RWPE2 (cell line): ENCODE measurements around the gene RBMS2.

ENCODE experiments used
- ATAC-seq: fragments of 200-7000 bp; cut with Tn5 transposase; 3 replicates; pipeline ENCODE4 v1.9.1; 2021; ENCODE audit warnings: low read depth
- DNase-seq: peaks from one replicate; pipeline ENCODE4 v3.0.0-alpha.2; 2020; ENCODE audit warnings: low spot score
- H3K27ac ChIP-seq: fragments of 450-650 bp; 2 replicates; pipeline ENCODE4 v1.5.1; 2017; ENCODE audit warnings: mild to moderate bottlenecking; ENCODE audit not compliant: poor library complexity, severe bottlenecking
- H3K27me3 ChIP-seq: fragments of 250-450 bp; sonication (Bioruptor Pico); 2 replicates; pipeline ENCODE4 v1.5.1; 2021; ENCODE audit warnings: mild to moderate bottlenecking, moderate library complexity; ENCODE audit not compliant: insufficient read depth, poor library complexity, severe bottlenecking
- H3K36me3 ChIP-seq: fragments of 250-450 bp; sonication (Bioruptor Pico); 2 replicates; pipeline ENCODE4 v1.5.1; 2020; ENCODE audit warnings: low read depth, mild to moderate bottlenecking, moderate library complexity
- H3K4me1 ChIP-seq: fragments of 250-450 bp; sonication (Bioruptor Pico); 2 replicates; pipeline ENCODE4 v1.5.1; 2021; ENCODE audit warnings: mild to moderate bottlenecking, moderate library complexity; ENCODE audit not compliant: insufficient read depth, poor library complexity, severe bottlenecking
- H3K4me3 ChIP-seq: fragments of 250-450 bp; sonication (Bioruptor Pico); 2 replicates; pipeline ENCODE4 v1.5.1; 2021; ENCODE audit warnings: mild to moderate bottlenecking, moderate library complexity; ENCODE audit not compliant: severe bottlenecking
- H3K9me3 ChIP-seq: fragments of 250-450 bp; sonication (Bioruptor Pico); 2 replicates; pipeline ENCODE4 v1.5.1; 2021; ENCODE audit warnings: mild to moderate bottlenecking, moderate library complexity; ENCODE audit not compliant: severe bottlenecking
- TF ChIP-seq, protein P1 (sequence below): fragments of 450-650 bp; IDR thresholded peaks from one replicate; pipeline ENCODE4 v1.5.1; 2017; ENCODE audit warnings: mild to moderate bottlenecking, moderate library complexity; ENCODE audit not compliant: poor library complexity, severe bottlenecking

The RBMS2 gene

DNA sequence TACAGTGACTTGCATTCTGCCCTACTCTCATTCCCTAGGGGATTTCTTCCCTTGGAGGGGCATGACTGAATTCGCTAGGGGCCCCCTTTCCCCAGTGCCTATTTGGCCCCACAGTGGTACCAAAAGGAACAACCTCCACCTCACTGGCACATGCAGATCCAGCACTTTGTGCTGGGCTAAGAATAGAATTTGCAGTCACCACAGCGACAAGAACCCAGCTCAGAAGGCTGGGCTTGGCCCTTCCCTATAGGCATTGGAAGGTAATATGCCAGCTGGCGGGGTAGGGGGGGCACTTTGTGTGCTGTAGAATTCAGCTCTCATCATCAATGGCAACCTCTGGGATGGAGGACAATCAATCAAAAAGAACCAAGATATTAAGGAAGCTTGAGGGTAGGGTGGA lies 94.6 kb downstream of the RBMS2 start:
- Histone ChIP-seq H3K36me3 (peaks cover 94% of the 10 kb centered on the region), H3K4me3 (no peak overlapping the region), H3K27ac (no peak overlapping the region), H3K27me3 (no peaks in the 10 kb centered on the region), H3K4me1 (no peaks in the 10 kb centered on the region), H3K9me3 (no peaks in the 10 kb centered on the region)
- DNase-seq: no peak
- no peak for ATAC-seq
- TF ChIP-seq, protein P1, sequence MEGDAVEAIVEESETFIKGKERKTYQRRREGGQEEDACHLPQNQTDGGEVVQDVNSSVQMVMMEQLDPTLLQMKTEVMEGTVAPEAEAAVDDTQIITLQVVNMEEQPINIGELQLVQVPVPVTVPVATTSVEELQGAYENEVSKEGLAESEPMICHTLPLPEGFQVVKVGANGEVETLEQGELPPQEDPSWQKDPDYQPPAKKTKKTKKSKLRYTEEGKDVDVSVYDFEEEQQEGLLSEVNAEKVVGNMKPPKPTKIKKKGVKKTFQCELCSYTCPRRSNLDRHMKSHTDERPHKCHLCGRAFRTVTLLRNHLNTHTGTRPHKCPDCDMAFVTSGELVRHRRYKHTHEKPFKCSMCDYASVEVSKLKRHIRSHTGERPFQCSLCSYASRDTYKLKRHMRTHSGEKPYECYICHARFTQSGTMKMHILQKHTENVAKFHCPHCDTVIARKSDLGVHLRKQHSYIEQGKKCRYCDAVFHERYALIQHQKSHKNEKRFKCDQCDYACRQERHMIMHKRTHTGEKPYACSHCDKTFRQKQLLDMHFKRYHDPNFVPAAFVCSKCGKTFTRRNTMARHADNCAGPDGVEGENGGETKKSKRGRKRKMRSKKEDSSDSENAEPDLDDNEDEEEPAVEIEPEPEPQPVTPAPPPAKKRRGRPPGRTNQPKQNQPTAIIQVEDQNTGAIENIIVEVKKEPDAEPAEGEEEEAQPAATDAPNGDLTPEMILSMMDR: no peak

DNA sequence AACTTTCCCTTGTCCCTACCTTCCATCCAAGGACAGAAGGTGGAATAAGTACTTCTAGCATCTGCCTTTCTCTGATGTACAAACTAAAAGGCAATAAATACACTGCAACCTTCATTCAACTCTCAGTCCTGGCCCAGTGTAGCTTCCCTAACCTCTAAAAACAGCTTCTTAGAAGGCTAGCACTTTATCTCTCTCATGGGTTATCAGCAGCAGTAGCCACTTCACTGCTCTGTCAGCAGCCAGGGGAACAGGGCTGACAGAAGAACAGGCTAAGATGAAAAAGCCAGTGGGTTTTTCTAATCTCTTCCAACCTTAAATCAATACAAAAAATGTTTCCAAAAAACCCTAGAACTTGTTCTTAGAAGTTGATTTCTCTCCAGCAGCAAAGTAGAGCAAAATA lies 95.3 kb downstream of the RBMS2 start:
- DNase-seq (no peak), ATAC-seq (no peak)
- Histone ChIP-seq H3K4me1 (no peaks in the 10 kb centered on the region), H3K9me3 (no peaks in the 10 kb centered on the region), H3K27me3 (no peaks in the 10 kb centered on the region), H3K36me3 (peaks cover 94% of the 10 kb centered on the region), H3K4me3 (no peak overlapping the region), H3K27ac (no peak overlapping the region)
- TF ChIP-seq, protein P1: no peak

DNA sequence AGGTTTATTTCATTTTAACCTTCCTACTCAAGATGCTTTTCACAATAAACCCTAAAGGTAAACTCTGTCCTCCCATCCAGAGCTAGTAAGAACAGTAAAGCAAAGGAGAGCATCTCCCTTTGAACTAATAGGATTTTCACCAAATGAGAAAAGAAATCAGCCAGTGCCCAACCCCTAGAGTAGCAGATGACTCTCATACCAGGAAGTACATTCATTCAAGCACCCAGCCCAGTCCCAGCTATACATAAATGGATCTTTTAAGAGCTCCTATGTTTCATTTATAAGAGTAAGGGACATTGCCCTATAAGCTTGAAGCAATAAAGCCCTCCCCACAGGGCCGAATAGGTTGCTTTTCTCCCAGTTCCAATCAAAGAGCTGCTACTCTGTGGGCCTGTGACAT lies 100.9 kb downstream of the RBMS2 start:
- no peak overlapping the region for H3K4me3 ChIP-seq
- no peaks in the 10 kb centered on the region for H3K4me1 ChIP-seq
- peaks cover 76% of the 10 kb centered on the region for H3K36me3 ChIP-seq
- no peaks in the 10 kb centered on the region for H3K9me3 ChIP-seq
- no peaks in the 10 kb centered on the region for H3K27me3 ChIP-seq
- H3K27ac ChIP-seq: no peak overlapping the region
- no peak for DNase-seq
- TF ChIP-seq, protein P1: no peak
- no peak for ATAC-seq

DNA sequence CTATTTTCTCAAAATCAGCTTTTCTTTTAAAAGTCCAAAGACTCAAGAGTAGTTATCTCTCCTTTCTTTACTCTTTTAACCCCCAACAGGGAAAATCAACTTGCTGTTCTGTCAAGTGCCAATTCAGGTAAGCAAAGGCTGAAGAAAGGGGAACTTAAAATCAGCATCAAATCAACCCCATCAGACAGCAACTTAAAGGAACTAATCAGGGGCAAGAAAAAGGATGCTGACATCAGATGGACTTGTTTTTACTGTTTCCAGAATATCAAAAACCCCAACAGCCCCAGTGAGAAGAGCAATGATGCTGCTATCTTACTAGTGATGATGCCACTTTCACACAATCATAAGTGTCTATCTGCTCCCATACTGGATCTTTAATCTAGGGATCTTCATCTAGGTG lies 105.1 kb downstream of the RBMS2 start:
- ATAC-seq (no peak), DNase-seq (no peak)
- Histone ChIP-seq H3K4me3 (no peak overlapping the region), H3K27me3 (no peaks in the 10 kb centered on the region), H3K4me1 (peaks cover 3% of the 10 kb centered on the region), H3K27ac (no peak overlapping the region), H3K9me3 (no peaks in the 10 kb centered on the region), H3K36me3 (peaks cover 43% of the 10 kb centered on the region)
- TF ChIP-seq, protein P1: no peak

DNA sequence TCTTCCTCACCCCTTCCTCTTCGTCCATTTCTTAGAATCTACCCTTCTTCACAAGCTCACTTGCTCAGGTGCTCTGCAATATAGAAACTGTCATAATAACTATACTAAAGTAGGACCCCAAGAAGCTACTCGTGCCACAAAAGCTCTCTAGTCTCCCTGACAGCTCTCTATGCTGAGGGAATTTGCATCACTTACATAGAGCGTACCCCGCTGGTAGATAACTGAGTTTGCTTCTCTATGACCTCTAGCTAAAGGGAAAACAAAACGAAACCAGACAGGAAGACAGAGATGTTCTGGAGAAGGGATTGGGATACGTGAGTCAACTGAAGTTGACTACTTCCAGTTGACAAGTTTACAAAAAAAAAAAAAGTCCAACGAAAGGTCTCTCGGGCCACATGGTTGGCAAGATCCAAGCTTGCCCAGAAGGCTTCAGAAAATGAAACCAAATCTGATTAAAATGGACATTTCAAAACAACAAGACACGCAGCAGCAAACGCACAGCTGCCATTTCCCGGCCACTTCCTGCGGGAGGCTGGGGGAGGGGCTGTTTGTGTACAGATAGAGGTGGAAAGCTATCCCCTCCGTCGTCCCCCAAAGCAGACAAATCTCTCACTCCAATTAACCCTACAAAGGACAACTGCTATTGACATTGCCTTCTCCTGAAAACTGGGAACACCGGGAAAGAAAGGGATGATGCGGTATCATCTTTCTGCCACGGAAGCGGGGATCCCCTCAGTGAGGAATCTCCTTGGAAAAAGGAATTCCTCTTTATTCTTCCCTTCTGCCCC lies 107.2 kb downstream of the RBMS2 start:
- Histone ChIP-seq H3K36me3 (peaks cover 27% of the 10 kb centered on the region), H3K9me3 (no peaks in the 10 kb centered on the region), H3K4me3 (peak overlapping the region; percentile 64), H3K27me3 (no peaks in the 10 kb centered on the region), H3K27ac (peak overlapping the region; percentile 86), H3K4me1 (peaks cover 18% of the 10 kb centered on the region)
- DNase-seq (no peak), ATAC-seq (no peak)
- TF ChIP-seq, protein P1: no peak
